Left lung (tissue), 10 donors: ENCODE results near the gene ACTL8. TPM values are rescaled to one million over a fixed set of nuclear protein-coding genes. Genes with fewer than 3 reads are reported as not detected.

Experiments used
- ATAC-seq: fragments of 200-7000 bp; cut with Tn5 transposase; one replicate; pipeline ENCODE4 v1.9.1; 2020; ENCODE audit warnings: moderate library complexity
- DNase-seq, 4 donors: peaks; one replicate each; pipeline ENCODE4 v3.0.0-alpha.2; 2013 to 2020
- H3K27ac ChIP-seq, 2 donors: fragments of 200-600 bp; sonication (generic) in 1 of 2; one replicate each; pipeline versions ENCODE4 v1.5.0 to v1.8.0; 2020 to 2021
- H3K27me3 ChIP-seq, 2 donors: fragments of 200-600 bp; sonication (generic) in 1 of 2; one replicate each; pipeline versions ENCODE4 v1.5.0 to v1.8.0; 2020 to 2021
- H3K36me3 ChIP-seq, 2 donors: fragments of 200-600 bp; sonication (generic) in 1 of 2; one replicate each; pipeline versions ENCODE4 v1.5.0 to v1.8.0; 2020 to 2021
- H3K4me1 ChIP-seq, 2 donors: fragments of 200-600 bp; one replicate each; pipeline ENCODE4 v1.8.0; 2021
- H3K4me3 ChIP-seq, 2 donors: fragments of 200-600 bp; sonication (generic) in 1 of 2; one replicate each; pipeline versions ENCODE4 v1.5.0 to v1.8.0; 2020 to 2021; ENCODE audit warnings: mild to moderate bottlenecking in 1 of 2
- H3K9me3 ChIP-seq, 2 donors: fragments of 200-600 bp; sonication (generic) in 1 of 2; one replicate each; pipeline versions ENCODE4 v1.5.0 to v1.8.0; 2020 to 2021
- CTCF ChIP-seq, 2 donors: fragments of 200-600 bp; sonication (generic) in 1 of 2; IDR thresholded peaks; one replicate each; pipeline versions ENCODE4 v1.5.0 to v1.8.0; 2021; ENCODE audit warnings: antibody characterized with exemption in 2 of 2
- intact Hi-C, 2 donors: fragments of 100-400 bp; cut with DNase I; formaldehyde crosslinking; loops; one replicate each; pipeline versions ENCODE4 v1.11.2 to v1.14.2; 2022
- polyA plus RNA-seq, 6 donors: library from polyadenylated mRNA; unstranded; fragments of 120-200 nt; gene quantifications; one replicate each; pipeline ENCODE4 v1.2.1, GENCODE V29; 2013; ENCODE audit not compliant: insufficient read length in 6 of 6
- total RNA-seq, 2 donors: library from RNA; stranded (reverse); fragmentation: NEBNext Ultra II Directional; extraction: Animal tissue kit (Norgen Biotek cat#: 25700); gene quantifications; one replicate each; pipeline ENCODE4 v1.2.1, GENCODE V29; 2021
- donor health status: DM: no; HTN: yes; CAD: no.
- donor health status: DM: no; HTN: no; CAD: no.

The ACTL8 gene
- total and polyA plus RNA-seq, 8 donors: not detected

GRCh38 chr1:17734609-17735008 lies 20.5 kb upstream of the ACTL8 start:
- Histone ChIP-seq H3K4me3 (no peak overlapping the region), H3K4me1 (no peaks in the 10 kb centered on the region), H3K9me3 (no peaks in the 10 kb centered on the region), H3K27ac (no peak overlapping the region), H3K36me3 (no peaks in the 10 kb centered on the region), H3K27me3 (peaks cover 0 to 44% of the 10 kb centered on the region in 2 donors)
- no peak for TF ChIP-seq CTCF (IDR thresholded peaks at IDR 0.05)
- ATAC-seq (no peak), DNase-seq (no peak)
- intact Hi-C loops: no loop called here

GRCh38 chr1:17735348-17735747 lies 19.8 kb upstream of the ACTL8 start:
- no peaks in the 10 kb centered on the region for H3K36me3 ChIP-seq
- no peaks in the 10 kb centered on the region for H3K9me3 ChIP-seq
- intact Hi-C loops: no loop called here
- no peak for DNase-seq
- ATAC-seq: no peak
- no peak overlapping the region for H3K27ac ChIP-seq
- H3K4me3 ChIP-seq: no peak overlapping the region
- H3K4me1 ChIP-seq: no peaks in the 10 kb centered on the region
- TF ChIP-seq CTCF (IDR thresholded peaks at IDR 0.05): no peak
- peaks cover 0 to 48% of the 10 kb centered on the region in 2 donors for H3K27me3 ChIP-seq

GRCh38 chr1:17735793-17736192 lies 19.3 kb upstream of the ACTL8 start:
- DNase-seq (no peak), ATAC-seq (no peak)
- Histone ChIP-seq H3K27ac (no peak overlapping the region), H3K9me3 (no peaks in the 10 kb centered on the region), H3K36me3 (no peaks in the 10 kb centered on the region), H3K27me3 (peaks cover 0 to 53% of the 10 kb centered on the region in 2 donors), H3K4me1 (no peaks in the 10 kb centered on the region), H3K4me3 (no peak overlapping the region)
- TF ChIP-seq CTCF (IDR thresholded peaks at IDR 0.05): no peak
- intact Hi-C loops: no loop called here

GRCh38 chr1:17736625-17737024 lies 18.5 kb upstream of the ACTL8 start:
- no peaks in the 10 kb centered on the region for H3K9me3 ChIP-seq
- no peak overlapping the region for H3K27ac ChIP-seq
- intact Hi-C loops: no loop called here
- no peak overlapping the region for H3K4me3 ChIP-seq
- DNase-seq (no peak), ATAC-seq (no peak)
- H3K4me1 ChIP-seq: no peaks in the 10 kb centered on the region
- no peaks in the 10 kb centered on the region for H3K36me3 ChIP-seq
- H3K27me3 ChIP-seq: peaks cover 0 to 56% of the 10 kb centered on the region in 2 donors
- TF ChIP-seq CTCF (IDR thresholded peaks at IDR 0.05): no peak

- H3K4me3 ChIP-seq: no peak overlapping the region
- no peak overlapping the region for H3K27ac ChIP-seq
- TF ChIP-seq CTCF (IDR thresholded peaks at IDR 0.05): no peak
- no peaks in the 10 kb centered on the region for H3K4me1 ChIP-seq
- H3K9me3 ChIP-seq: no peaks in the 10 kb centered on the region
- intact Hi-C loops: no loop called here
- no peaks in the 10 kb centered on the region for H3K36me3 ChIP-seq
- DNase-seq (no peak), ATAC-seq (no peak)
- peaks cover 0 to 69% of the 10 kb centered on the region in 2 donors for H3K27me3 ChIP-seq
These were observed 16.1 kb upstream of the ACTL8 start for GRCh38 chr1:17739050-17739449.
